HG03342 (cell line): ENCODE measurements around the gene WWOX.

ENCODE experiments used
- ATAC-seq: cut with Tn5 transposase; IDR thresholded peaks from one replicate; pipeline ENCODE4 v1.9.1; 2021; ENCODE audit warnings: mild to moderate bottlenecking, moderate library complexity; ENCODE audit not compliant: unreplicated experiment

The WWOX gene

DNA sequence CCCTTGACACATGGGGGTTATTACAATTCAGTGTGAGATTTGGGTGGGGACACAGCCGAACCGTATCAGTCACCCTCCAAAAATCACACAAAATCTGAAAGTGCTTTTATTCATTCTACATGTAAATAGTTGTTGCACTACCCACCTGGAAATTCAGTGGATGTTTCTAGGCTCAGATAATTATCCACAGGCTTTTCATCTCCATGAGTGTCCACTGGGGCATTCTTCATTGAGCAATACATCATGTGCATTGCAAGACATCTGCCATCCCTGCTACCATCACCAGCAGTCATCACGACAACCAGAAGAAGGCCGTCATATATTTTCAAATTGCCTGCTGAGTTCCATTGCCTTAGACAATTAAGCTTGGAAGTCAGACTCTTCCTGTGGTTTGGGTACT, 330.8 kb downstream of the WWOX start:
- no peak for ATAC-seq

DNA sequence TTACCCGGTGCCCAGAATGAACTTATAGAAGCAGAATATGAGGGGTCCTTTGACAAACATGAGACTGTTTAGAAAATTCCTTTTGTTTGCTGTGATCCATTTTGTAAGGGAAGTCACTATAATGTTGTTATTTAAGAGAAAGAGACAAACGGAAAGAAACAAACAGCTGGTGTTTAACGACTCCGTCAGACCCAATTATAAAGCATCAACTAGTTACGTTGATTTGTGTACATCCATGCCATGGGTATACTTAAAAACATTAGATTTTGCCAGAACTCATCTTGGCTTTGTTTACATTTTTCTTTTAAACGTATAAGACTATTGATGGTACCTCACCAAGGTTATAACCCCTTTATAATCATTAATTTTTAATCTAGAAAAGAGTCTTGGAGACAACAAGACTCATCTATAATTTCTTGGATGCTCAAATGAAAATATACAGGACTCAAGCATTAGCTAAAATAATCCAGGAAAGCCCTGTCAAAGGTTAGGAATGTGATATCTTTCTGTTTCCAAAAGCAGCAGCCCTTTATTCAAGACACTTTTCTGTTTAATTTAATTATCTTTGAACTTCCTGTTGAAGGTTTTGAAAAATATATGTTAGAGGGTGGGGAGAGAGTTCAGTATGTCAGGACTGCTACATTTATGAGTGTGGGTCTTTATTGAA, 331.7 kb downstream of the WWOX start:
- no peak for ATAC-seq

DNA sequence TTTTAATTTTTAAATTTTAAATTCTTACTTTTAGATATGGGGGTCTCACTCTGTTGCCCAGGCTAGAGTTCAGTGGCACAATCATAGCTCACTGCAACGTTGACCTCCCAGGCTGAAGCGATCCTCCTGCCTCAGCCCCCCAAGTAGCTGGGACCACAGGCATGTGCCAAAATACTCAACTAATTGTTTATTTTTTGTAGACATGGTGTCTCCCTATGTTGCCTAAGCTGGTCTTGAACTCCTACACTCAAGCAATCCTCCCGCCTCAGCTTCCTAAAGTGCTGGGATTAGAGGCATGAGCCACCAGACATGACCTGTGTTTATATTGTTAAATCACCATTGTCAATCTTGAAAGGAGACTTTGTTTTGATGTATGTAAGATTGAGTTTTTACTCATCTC, 332.2 kb downstream of the WWOX start:
- ATAC-seq = no peak

DNA sequence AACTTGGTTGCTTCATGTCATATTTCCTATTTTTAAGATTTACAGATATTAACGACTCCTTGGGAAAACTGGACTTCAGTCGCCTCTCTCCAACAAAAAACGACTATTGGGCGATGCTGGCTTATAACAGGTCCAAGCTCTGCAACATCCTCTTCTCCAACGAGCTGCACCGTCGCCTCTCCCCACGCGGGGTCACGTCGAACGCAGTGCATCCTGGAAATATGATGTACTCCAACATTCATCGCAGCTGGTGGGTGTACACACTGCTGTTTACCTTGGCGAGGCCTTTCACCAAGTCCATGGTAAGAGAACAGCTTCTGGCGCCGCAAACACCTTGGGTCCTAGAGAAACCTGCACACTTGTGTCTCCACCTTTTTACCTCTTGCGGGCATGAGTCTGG, 333.0 kb downstream of the WWOX start:
- no peak for ATAC-seq

DNA sequence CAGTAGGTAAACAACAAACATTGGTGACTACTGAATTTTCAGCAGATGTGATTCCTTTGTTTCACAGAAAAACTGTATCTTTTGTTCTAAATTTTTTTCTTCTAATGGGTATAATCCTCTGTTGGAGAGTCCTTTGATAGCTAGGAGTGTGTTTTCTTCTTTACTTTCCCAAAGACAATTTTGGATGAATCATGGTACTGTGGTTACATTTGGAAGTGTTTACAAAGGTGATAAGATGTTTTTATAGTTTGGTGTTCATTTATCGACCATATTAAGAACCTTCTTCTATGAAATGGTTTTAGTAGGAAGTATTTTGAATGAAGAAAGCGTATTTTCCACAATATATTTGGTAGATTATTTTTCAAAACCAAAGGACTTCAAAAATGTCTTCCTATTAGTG, 333.7 kb downstream of the WWOX start:
- no peak for ATAC-seq

DNA sequence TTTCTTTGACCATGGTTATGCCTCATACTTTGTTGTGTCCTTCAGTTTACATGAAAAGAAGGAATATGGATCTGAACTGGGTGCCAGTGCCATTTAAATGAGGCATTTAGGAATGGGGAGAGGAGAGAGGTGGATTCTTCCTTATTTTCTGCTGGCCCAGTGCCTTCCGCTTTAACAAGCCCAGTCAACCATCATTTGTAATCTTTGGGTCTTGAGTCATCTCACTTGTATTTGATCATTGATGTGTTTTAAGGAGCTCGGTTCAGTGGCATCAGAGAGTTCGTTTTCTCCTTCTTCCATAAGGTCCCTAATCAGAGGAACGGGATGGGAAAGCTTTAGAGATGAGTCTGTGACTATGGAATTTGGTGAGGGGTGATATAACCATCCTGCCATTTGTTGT, 334.9 kb downstream of the WWOX start:
- ATAC-seq = no peak

DNA sequence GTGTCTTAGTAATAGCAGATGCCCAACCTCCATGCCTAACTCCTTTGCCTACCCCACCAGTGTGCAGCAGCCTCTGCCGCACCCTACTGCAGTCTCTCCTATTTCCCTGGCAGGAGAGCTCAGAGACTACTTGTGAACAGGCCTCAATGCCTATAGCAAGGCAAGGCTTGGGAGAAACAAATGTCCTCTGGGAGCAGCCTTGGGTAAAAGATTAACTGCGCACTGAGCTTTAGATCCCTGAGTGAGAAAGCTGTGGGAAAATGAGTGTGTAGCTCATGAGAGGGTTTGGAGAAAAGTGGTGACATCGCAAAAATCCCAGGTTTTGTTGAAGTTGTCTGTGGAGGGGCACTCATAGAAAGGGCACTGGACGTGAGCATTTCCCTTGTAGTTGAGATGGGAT, 335.8 kb downstream of the WWOX start:
- ATAC-seq = no peak

DNA sequence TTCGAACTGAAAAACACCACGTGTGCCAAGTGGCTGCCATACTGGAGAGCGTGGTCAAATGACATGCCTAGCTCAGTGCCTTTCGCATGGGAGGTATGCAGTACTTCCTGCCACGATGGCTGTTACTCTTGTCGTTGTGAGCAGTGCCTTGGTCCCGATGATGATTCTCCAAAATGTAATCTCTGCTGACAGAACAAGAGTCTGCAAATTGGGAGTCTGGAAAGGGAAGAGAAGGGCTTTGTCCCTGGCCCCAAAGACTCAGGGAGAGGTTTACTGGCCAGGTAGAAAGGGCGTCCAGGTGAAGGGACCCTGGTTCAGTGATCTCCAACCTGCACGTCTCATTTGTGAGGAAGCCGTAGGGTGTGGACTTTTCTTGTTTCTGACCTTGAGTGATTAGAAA, 336.6 kb downstream of the WWOX start:
- ATAC-seq = no peak

DNA sequence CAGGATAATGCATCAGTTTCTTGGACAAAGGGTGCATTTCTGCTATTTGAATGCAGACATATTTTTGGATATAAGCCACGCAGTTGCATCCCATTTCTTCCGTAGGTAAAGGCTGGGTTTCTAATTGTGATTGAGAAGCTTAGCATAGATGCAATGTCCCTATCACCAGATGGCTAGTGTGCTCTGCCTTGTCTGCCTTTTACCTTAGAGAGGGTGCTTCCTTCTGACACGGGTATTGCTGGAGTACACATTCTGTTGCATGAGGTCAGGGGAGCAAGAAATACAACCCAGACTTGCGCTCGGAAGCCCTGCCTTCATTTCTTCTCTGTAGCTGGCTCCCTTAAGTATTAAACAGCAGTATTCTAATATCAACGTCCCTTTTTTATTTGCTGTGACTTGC, 337.4 kb downstream of the WWOX start:
- ATAC-seq = no peak

DNA sequence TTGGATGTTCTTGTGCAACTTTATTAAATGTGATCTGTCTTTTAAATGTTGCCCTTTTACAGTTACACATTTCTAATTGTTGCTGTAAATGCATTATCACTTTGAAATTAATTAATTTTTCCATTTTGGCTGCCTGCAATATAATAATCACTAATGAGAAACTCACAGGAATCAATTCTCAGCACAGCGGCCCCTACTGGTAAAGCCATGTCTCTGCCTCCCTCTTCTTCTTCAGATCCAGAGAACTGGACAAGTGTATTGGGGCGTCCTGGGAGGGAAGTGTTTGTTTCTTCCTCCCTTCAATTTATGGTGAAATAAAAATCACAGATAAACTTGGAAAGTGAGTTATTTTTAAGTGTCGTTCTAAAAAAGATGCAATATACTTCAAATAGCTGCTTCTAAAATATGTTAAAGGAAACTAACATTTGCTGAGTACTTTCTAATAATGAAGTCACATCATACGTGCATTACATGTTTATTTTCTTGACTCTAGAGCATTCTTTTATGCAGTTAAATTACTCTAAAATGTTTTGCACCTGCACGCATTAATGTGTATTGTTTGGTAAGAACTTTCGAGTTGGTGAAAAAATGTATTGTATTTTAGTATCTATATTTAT, 338.0 kb downstream of the WWOX start:
- peak; percentile 72 for ATAC-seq

DNA sequence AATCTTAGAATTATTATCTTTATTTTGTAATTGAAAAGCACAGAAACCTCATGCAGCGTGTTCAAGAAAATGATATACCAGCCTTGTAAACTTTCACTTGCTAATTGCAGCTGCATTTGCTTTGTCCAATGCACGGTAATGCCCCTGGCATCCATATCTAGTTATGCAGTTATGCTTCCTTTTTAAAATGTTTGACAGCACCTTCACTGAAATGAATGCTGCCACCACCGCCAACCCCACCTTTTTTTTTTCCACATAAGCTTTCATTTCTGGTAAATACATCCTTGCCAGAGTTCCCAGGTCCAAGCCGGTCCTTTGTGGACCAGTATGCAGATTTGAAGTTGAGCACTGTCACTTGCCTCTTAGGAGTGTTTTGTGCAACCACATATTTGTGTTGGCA, 338.8 kb downstream of the WWOX start:
- no peak for ATAC-seq

DNA sequence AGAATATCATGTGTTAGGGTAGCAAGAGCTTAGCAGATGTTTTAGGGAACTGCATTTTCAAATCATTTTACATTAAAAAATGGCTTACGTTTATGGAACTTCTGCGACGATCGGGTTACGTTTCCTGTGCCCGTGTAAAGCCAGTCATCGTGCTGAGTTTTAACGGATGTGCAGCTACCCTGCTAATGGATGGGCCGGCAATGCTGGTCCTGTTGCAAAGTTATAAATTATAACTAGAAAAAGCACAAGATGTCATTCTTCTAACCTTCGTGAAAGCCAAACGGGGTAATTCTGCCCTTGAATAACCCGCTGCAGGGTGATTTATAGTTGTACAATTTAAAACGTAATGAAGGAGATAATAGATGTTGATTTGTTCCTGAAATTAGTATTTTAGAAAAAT, 339.2 kb downstream of the WWOX start:
- ATAC-seq = no peak

DNA sequence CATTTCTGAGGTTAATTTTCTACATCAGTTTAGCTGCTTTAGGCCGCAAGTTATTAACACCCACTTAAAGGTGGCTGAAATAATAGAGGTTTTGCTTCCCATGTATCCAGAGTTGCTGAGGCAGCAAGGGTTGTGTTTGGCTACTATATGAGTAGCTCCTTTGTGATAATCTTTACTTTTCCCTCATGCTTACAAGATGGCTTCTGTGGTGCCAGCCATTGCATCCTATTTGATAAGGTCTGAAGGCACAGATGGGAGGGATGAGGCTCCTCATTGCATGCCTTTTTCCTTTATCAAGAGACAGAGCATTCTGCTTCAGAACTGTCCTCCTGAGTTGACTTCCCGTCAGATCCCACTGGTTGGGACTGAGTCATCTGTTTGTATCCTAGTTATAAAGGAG, 340.2 kb downstream of the WWOX start:
- no peak for ATAC-seq

DNA sequence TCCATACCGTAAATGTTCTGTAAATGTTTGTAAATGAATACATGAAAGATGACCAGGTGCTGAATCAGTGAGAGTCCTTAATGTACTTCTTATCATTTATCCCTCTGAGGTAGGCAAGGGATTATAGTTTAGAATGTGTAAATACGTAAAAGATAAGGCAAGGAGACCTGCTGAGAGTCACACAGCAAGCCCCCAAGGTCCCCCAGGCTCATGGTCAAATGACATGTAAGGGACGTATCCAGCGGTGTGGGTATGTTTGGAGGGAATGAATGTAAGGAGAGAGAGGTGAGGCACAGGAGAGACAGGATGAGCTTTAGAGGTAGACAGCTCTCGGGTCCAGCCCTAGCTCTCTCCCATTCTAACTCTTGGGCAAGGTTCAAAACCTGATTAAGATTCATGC, 341.8 kb downstream of the WWOX start:
- ATAC-seq = no peak

DNA sequence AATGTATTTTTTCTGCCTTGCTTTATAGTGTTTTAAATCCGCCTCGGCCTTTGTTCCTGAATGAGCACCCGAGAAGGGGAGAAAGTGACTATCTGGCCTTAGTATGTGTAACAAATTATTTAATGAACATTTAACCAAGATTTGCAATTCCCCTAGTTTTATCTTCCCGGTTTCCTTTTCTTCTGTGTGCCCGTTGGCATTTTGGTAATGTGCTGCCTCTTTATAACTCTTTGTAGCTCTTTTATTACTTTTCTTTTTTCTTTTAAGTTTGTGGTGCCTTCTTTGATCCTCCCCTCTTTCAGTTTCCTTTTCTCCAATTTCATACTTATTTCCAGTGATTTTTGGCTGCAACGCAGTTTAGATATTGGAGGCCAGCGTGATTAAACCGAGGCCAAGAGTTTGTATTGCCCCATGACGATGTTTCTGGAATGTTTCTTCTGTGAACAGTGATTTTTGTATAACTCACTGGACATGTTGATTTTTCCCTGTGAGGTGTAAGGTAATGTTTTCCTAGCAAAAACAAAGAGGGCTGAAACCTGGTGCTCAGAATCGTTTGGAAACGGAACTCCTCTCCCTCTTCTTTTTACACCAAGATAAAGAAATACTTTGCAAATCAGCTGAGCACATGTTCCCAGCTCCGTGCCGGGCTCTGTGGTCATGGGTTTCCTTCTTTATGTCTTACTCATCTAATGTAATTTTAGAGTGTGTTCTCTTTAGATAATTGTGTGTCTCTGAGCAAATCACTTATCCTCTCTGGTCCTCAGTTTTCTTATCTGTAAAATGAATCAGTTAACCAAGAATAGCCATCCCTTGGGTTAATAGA, 344.3 kb downstream of the WWOX start:
- ATAC-seq = no peak

DNA sequence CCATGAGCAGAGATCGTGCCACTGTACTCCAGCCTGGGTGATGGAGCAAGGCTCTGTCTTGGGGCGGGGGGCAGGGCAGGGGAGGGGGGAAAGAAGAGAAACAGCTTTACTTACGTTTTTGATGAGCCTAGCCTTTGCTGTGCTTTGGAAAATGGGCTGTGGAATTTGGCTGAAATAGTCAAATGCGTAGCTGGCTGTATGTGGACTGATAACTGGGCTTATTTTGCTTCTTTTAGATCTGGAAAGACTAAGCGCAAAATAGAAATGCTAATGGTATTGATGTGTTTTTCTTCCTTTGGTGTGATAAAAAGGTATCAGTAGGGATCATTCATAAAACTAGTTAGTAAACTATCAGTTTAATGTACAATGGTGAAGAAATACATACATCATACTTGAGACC, 346.4 kb downstream of the WWOX start:
- ATAC-seq = no peak

DNA sequence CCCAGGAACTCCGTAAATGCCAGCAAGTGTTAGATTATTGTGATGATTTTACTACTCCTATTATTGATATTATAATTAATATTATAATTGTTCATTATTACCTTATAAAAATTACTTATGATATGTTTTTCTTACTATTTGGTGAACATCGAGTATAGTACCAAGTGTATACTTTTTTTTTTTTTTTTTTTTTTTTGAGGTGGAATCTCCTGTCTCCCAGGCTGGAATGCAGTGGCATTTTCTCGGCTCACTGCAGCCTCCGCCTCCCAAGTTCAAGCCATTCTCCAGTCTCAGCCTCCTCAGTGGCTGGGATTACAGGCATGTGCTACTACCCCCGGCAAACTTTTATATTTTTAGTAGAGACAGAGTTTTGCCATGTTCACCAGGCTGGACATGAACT, 347.0 kb downstream of the WWOX start:
- ATAC-seq = no peak

DNA sequence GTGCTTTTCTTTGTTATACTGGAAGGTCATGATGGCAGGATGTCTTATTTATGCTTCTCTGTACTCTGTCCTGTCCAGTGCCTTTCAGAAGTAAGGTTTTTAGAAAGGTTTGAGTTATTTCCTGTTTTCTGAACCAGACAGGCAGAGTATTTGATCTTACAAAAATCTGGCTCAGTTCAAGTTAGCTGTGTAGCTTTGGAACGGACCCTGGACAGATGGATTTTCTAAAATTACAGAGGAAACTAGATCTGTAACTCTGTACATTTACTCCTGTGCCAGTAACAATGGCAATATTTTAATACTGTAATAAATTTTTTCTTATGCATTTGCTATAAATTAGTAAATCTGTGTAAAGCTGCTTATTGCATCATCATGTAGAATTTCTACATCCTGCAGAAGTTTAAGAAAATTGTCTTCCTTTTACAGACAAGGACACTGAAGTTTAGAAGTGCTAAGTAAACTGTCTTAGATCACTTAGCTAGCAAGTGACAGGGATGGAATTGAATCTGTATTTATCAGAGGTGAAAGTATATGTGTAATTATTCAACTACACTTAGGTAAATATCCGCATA, 347.6 kb downstream of the WWOX start:
- no peak for ATAC-seq

DNA sequence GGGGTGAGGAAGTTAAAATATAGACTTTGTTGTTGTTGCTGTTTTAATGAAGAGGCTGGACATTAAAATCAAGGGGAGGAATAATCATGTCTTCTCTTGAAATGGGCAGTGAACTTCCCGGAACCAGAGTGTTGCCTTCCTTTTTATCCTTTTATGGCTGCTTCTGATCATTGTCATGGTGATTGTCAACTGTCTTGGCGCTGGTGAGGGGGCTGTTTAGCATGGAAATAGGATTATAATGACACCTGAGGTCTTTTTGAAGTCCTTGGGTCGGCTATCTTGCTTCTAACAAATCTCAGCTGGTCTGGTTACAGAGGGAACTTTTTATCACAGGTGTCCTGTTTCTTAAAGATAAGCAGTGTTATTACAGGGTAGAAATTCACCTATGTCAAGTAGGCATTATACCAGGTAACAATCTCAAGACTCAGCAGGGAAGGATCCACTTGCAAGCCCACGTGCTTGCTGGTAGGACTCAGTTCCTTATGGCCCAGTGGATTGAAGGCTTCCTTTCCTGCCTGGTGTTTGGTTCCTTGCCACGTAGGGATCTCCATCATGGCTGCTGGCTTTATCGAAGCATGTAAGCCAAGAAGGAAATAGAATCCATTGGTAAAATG, 349.3 kb downstream of the WWOX start:
- ATAC-seq = no peak

DNA sequence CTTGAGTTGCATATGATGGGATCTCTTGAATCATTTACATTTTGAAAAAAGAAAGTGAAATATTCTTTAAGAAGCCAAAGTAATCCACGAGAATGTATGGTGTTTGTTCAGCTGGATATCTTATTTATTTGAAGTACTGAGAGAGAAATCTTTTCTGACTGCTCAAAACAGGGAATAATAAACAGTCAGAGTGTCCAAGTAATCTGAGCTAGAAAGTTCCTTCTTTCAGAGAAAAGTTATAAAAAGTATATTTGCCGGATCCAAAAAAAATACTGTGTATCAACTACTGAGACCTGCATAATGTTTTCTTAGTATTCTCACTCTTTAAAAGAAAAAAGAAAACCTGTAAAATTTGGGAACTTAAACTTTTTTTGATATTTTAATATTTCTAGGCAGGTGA, 350.8 kb downstream of the WWOX start:
- ATAC-seq = no peak

DNA sequence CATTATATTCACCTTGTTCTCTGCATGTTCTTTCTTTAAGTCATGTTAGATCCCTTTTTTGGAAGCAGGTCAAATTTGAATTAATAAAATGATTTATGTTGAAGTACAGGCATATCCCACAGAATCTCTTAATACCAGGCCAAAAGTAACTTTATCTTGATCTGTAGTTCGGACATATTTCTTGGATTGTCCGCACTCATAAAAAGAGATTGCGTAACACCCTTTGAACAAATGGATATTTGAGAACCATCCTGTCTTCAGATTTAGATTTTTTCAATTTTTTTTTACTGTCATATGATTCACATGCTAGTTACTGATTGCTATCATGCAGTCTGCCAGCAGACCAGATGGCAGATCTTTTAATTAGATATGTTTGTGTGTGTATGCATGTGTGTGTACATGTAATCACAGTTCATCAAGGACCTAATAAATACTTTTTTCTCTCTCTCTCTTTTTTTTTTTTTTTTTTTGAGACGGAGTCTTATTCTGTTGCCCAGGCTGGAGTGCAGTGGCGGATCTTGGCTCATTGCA, 352.6 kb downstream of the WWOX start:
- no peak for ATAC-seq
